Right cardiac atrium (tissue), 5 donors: Measurements from ENCODE around the gene TRAF2. TPM values are rescaled to one million over a fixed set of nuclear protein-coding genes. Genes with fewer than 3 reads are reported as not detected.

Source experiments
- ATAC-seq, 2 donors: fragments of 200-7000 bp; cut with Tn5 transposase; one replicate each; pipeline versions ENCODE4 v1.8.0 to v1.9.1; 2020; ENCODE audit warnings: moderate library complexity in 2 of 2, mild to moderate bottlenecking in 1 of 2
- DNase-seq, 3 donors: peaks; one replicate each; pipeline ENCODE4 v3.0.0-alpha.2; 2020
- H3K27ac ChIP-seq: one replicate; pipeline ENCODE4 v1.5.1; 2013; ENCODE audit warnings: mild to moderate bottlenecking, low read length, control low read depth, moderate library complexity
- H3K27me3 ChIP-seq: one replicate; pipeline ENCODE4 v1.6.1; 2013; ENCODE audit not compliant: control insufficient read depth, insufficient read depth
- H3K4me1 ChIP-seq: one replicate; pipeline ENCODE4 v1.6.1; 2013; ENCODE audit warnings: low read length; ENCODE audit not compliant: control insufficient read depth, insufficient read depth
- H3K4me3 ChIP-seq: one replicate; pipeline ENCODE4 v1.5.1; 2013; ENCODE audit warnings: low read length, control low read depth
- H3K9me3 ChIP-seq: one replicate; pipeline ENCODE4 v1.6.1; 2013; ENCODE audit warnings: low read length; ENCODE audit not compliant: control insufficient read depth
- WGBS: extraction: QIAGEN DNeasy Blood & Tissue Kit; methylation state at CpG from one replicate; pipeline ENCODE4 v1.1.7; 2013; 5-methylcytosine and 5-hydroxymethylcytosine counted together
- intact Hi-C, 4 donors: fragments of 100-400 bp; cut with DNase I; formaldehyde crosslinking; loops; one replicate each; pipeline versions ENCODE4 v1.11.0 to v1.14.0; 2022 to 2023
- polyA plus RNA-seq: library from polyadenylated mRNA; stranded (reverse); fragments of 200-250 nt; gene quantifications from one replicate; pipeline ENCODE4 v1.2.3, GENCODE V29; 2013
- total RNA-seq, 4 donors: library from RNA; stranded (reverse); fragmentation: NEBNext Ultra II Directional; extraction: Animal tissue kit (Norgen Biotek cat#: 25700); gene quantifications; one replicate each; pipeline ENCODE4 v1.2.1, GENCODE V29; 2021
- donor health status: healthy with polysubstance abuse.
- donor health status: DM: no; HTN: yes; CAD: no.
- donor health status: DM: no; HTN: no; CAD: no.
- donor health status: DM: no; HTN: yes; CAD: no; lungs with severe emphysema.
- donor health status: DM: yes; HTN: yes; CAD: no.

The TRAF2 gene
- total and polyA plus RNA-seq, 5 donors = 6.1 to 10.2 (median 8.2) TPM

DNA sequence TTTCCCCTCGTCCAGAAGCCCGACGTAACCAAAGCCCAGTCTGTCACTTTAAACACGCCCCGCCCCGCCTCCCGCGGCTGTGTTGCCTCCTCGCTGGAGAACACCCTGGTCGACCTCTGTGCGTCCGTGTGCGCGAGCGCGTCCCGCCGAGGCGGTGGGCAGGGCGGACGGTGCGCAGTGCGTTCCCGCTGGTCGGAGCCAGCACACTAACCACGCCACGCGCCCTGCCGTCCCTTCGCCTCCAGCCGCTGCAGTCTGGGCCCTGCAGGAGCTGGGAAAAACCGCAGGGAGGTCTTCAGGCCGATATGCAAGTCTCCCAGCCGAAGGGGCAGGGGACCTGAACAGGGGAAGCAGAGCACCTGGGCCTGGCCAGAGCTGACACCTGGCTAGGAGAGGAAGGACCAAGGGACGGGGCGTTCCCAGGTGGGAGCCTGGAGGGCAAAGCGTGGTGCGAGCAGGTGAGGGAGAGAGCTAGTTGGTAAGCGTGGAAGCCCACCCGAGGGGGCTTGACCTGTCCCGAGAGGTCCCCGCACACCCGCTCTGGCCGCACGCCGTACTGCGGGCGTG is 38.4 kb upstream of the TRAF2 start:
- DNase-seq (peak; percentile 92 to 97 (median 96)), ATAC-seq (peak; percentile 55 to 56)
- H3K27ac ChIP-seq = peak overlapping the region; percentile 85
- H3K4me1 ChIP-seq = peaks cover 2% of the 10 kb centered on the region
- H3K9me3 ChIP-seq = no peaks in the 10 kb centered on the region
- under 1% methylated on average over 48 of the region's 48 CpGs for WGBS
- H3K27me3 ChIP-seq = no peaks in the 10 kb centered on the region
- intact Hi-C loops = loop anchor here in 2 of 4 donors (5.0 to 10.0 kb wide), 3 partner anchors 94 to 139 kb away; partner anchors contain the start of genes FBXW5 (in 2 of the 2) and C8G (in 1 of the 2)
- peak overlapping the region; percentile 70 for H3K4me3 ChIP-seq

DNA sequence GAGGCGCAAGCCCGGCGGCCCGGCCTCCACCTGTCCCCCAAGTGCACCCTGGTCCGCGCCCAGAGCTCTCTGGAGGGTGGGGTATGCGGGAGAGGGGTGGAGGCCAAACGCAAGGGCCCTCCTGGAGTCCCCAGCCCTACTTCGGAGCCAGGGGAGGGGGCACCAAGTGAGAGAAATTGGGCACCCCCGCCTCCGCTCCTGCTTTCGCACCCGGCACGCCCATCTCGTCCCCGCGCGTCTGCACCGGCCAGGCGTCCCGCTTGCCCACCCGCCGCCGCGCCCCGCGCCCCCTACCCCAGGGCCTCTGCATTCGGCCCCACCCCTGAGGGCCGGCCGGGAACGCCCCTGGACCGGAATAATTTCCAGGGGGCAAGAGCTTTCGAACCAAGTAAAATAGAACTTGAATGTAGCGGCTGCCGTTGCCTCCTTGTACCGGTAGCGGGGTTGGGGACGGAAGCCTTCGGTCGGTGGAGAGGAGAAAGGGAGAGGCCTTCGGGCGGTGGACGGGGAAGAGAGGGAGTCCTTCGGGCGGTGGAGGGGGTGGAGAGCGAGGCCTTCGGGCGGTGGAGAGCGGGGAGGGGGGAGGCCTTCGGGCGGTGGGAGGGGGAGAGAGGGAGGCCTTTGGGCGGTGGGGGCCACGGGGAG is 37.8 kb upstream of the TRAF2 start:
- 1% methylated on average over 50 of the region's 53 CpGs for WGBS
- peak; percentile 8 to 25 for ATAC-seq
- peak; percentile 63 to 85 (median 83) for DNase-seq

DNA sequence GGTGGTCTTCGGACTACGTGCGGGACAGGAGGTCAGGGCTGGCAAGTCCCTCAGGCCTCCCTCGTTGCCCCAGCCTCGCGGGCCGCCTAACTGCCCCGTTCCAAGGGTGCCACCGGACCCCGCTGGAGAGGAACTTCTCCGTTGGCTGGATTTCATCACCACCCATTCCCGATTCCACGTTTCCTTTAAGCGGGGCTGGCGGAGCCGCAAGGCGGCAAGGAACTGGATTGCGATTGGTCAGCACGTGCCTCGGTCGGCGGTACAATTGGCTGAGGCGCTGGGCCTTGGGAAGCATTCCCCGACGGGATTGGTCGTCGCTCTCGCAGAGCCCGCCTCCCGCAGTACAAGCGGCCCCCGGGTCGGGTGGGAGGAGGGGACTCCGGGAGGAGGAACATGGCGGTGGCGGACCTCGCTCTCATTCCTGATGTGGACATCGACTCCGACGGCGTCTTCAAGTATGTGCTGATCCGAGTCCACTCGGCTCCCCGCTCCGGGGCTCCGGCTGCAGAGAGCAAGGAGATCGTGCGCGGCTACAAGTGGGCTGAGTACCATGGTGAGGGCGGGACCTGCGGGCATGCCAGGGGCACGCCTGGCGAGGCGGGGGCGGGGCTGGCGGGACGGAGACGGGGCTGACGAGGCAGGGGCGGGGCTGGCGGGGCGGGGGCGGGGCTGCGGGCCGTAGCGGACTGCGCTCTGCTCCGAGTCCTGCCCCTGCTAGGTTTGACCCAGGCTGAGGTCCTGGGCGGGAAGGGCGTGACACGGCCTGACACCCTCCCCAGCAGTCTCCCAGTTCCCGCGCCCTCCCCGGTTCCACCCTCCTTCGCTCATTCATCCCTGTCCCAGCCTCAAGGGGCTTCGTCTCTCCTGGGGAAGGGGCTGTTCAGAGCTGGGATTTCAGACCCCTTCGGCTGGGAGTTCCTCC is 37.0 kb upstream of the TRAF2 start, which contains the start of gene PHPT1:
Gene PHPT1, plus strand, starts transcription at position 372 of the 922 bp plus-strand sequence. Its CDS starts 22 bp downstream, at position 394.
- H3K27me3 ChIP-seq = no peaks in the 10 kb centered on the region
- peaks cover 2% of the 10 kb centered on the region for H3K4me1 ChIP-seq
- peak within 1 kb of the TSS; percentile 70 for H3K4me3 ChIP-seq
- no peaks in the 10 kb centered on the region for H3K9me3 ChIP-seq
- H3K27ac ChIP-seq = peak within 1 kb of the TSS; percentile 93
- intact Hi-C loops = loop anchor here in 2 of 4 donors (5.0 to 10.0 kb wide), 3 partner anchors 93 to 138 kb away; partner anchors contain the start of genes FBXW5 (in 2 of the 2) and C8G (in 1 of the 2)
- ATAC-seq = peak; percentile 89
- peak; percentile 99 to 100 (median 99) for DNase-seq
- 1% methylated on average over 77 of the region's 77 CpGs for WGBS

More for the DNA sequence above, 37.8 kb upstream of the TRAF2 start:
- Histone ChIP-seq H3K4me1 (peaks cover 2% of the 10 kb centered on the region), H3K9me3 (no peaks in the 10 kb centered on the region), H3K4me3 (peak overlapping the region; percentile 70), H3K27ac (peak overlapping the region; percentile 85), H3K27me3 (no peaks in the 10 kb centered on the region)
- intact Hi-C loops = loop anchor here in 2 of 4 donors (5.0 to 10.0 kb wide), 3 partner anchors 94 to 139 kb away; partner anchors contain the start of genes FBXW5 (in 2 of the 2) and C8G (in 1 of the 2)

DNA sequence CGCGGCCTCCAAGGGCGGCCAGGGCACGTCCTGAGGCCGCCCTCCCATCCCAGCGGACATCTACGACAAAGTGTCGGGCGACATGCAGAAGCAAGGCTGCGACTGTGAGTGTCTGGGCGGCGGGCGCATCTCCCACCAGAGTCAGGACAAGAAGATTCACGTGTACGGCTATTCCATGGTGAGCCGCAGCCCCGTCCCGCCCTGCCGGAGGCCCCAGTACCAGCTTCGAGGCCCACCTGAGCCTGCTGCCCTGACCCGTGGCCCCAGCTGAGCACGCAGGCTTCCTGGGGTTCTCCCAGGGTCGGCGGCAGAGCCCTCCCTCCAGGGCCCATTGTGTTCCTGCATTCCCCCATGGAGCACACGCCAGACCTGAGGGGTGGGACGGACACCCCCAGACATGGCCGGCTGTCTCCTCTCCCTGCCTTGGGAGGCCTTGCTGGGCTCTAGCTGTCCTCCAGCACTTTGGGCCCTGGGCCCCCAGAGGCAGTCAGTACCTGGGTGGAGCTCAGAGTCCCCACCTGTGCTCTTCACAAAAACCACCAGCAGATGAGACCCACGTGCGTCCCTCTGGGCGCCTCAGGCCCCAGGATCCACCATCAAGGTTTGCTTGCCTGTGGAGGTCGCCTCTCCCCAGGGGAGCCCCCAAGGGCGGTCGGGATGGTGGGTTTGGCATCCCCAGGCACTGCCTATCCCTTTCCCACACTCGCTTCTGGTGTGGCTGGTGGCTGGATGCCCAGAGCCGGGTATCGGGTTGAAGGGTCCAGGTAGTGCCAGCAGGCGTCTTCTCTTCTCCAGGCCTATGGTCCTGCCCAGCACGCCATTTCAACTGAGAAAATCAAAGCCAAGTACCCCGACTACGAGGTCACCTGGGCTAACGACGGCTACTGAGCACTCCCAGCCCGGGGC is 36.1 kb upstream of the TRAF2 start:
- 40% methylated on average over 43 of the region's 43 CpGs for WGBS
- ATAC-seq (no peak), DNase-seq (peak in 2 of 3 donors; percentile 63 to 78)
- intact Hi-C loops = loop anchor here in 3 of 4 donors (5.0 to 10.0 kb wide), 3 partner anchors 92 to 137 kb away; partner anchors contain the start of genes FBXW5 (in 3 of the 3) and C8G (in 2 of the 3)
- Histone ChIP-seq H3K27me3 (no peaks in the 10 kb centered on the region), H3K27ac (peak overlapping the region; percentile 40), H3K9me3 (no peaks in the 10 kb centered on the region), H3K4me1 (peaks cover 2% of the 10 kb centered on the region), H3K4me3 (peak overlapping the region; percentile 60)

DNA sequence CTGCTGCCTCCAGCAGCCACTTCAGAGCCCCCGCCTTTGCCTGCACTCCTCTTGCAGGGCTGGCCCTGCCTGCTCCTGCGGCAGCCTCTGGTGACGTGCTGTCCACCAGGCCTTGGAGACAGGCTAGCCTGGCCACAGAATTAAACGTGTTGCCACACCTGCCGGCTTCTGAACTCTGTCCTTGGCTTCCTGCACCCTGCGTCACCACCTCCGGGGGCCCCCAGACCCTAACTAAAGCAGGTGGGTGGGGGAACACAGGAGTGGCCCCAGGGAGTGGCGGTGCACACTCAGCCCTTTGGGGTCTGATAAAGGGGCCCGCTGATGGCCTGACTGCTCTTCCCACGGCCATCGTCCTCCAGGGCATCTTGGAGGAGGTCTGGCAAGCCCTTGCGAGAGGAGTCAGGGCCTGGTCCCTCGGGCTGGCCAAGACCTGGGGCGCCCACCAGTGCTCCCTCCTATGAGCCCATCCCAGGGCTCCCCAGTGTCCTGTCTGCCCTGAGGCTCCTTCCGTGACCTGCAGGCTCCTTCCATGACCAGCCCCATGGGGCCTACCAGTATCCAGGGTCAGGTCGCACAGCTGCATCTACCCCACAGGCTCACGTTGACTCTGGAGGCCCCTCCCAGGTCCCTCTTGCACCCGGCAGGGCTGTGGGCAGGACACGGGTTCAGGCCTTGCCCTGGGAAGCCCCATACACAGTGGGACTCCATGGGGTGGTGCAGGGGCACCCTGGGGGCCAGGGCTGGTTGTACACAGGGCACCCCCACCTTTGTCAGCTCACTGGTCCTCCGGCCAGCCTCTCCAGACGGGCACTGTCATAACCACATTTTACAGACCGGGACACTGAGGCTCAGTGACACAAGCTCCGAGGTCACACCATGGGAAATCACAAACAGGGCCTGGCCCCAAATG is 35.2 kb upstream of the TRAF2 start:
- H3K9me3 ChIP-seq = no peaks in the 10 kb centered on the region
- H3K27ac ChIP-seq = no peak overlapping the region
- intact Hi-C loops = loop anchor here in 1 of 4 donors (10.0 kb wide), 1 partner anchor 94 kb away; the partner anchor contains the start of genes C8G and FBXW5
- peaks cover 2% of the 10 kb centered on the region for H3K4me1 ChIP-seq
- H3K4me3 ChIP-seq = no peak overlapping the region
- ATAC-seq (no peak), DNase-seq (peak; percentile 21 to 63 (median 51))
- WGBS = 80% methylated on average over 23 of the region's 23 CpGs
- no peaks in the 10 kb centered on the region for H3K27me3 ChIP-seq

- H3K4me1 ChIP-seq = peaks cover 2% of the 10 kb centered on the region
- ATAC-seq (no peak), DNase-seq (peak; percentile 29 to 74 (median 62))
- no peak within 1 kb of the TSS for H3K4me3 ChIP-seq
- H3K27ac ChIP-seq = no peak within 1 kb of the TSS
- intact Hi-C loops = loop anchor here in 1 of 4 donors (10.0 kb wide), 1 partner anchor 93 kb away; the partner anchor contains the start of genes C8G and FBXW5
- H3K27me3 ChIP-seq = no peaks in the 10 kb centered on the region
- no peaks in the 10 kb centered on the region for H3K9me3 ChIP-seq
- WGBS = 66% methylated on average over 23 of the region's 23 CpGs
Observed at GRCh38 chr9:136851941-136852663, 34.2 kb upstream of the TRAF2 start, which contains the start of gene MAMDC4. MAMDC4 (plus strand) TSS chr9:136852346; CDS start chr9:136852417, 71 bp downstream.

DNA sequence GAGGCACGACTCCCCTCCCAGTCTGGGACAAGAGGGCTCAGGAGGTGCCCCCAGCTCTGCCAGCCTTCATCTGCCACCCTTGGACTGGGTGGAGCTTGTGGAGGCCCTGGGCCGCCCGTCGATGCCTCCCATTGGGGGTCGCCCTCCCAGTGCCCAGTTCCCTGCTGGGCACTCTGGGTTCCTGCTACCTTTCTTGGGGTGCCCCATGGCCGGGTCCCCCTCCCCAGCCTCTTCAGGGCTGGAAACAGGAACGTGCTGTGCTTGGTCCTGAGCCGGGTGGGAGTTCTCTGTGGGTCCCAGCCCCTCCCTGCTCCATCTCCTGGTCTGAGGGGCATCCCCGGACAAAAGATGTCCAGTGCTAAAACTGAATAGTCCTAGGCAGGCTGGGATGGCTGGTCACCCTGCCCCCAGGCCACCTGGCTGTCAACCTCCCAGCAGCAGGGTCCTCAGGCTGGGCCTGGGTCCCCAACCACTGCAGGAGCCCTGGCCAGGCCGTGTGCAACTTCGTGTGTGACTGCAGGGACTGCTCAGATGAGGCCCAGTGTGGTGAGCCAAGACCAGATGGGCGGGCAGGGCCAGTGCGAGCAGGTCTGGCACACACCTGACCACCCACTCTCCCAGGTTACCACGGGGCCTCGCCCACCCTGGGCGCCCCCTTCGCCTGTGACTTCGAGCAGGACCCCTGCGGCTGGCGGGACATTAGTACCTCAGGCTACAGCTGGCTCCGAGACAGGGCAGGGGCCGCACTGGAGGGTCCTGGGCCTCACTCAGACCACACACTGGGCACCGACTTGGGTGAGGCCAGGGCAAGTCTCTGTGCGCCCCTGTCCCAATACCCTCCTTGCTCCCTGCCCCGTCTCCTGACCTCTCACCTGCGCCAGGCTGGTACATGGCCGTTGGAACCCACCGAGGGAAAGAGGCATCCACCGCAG is 33.4 kb upstream of the TRAF2 start:
- ATAC-seq (no peak), DNase-seq (peak; percentile 11 to 55 (median 51))
- Histone ChIP-seq H3K4me3 (no peak overlapping the region), H3K27me3 (no peaks in the 10 kb centered on the region), H3K9me3 (no peaks in the 10 kb centered on the region), H3K4me1 (peaks cover 2% of the 10 kb centered on the region), H3K27ac (no peak overlapping the region)
- intact Hi-C loops = loop anchor here in 1 of 4 donors (10.0 kb wide), 1 partner anchor 92 kb away; the partner anchor contains the start of genes C8G and FBXW5
- WGBS = 85% methylated on average over 29 of the region's 29 CpGs
